ENCODE results near the gene PKD2L2. TPM values are rescaled to one million over a fixed set of nuclear protein-coding genes. Genes with fewer than 3 reads are reported as not detected.

PKD2L2 gene
- polyA plus RNA-seq, 1 donor (not counting 4 experiments of a cell fraction or from before 2014, with no cell fraction given) = not detected

DNA sequence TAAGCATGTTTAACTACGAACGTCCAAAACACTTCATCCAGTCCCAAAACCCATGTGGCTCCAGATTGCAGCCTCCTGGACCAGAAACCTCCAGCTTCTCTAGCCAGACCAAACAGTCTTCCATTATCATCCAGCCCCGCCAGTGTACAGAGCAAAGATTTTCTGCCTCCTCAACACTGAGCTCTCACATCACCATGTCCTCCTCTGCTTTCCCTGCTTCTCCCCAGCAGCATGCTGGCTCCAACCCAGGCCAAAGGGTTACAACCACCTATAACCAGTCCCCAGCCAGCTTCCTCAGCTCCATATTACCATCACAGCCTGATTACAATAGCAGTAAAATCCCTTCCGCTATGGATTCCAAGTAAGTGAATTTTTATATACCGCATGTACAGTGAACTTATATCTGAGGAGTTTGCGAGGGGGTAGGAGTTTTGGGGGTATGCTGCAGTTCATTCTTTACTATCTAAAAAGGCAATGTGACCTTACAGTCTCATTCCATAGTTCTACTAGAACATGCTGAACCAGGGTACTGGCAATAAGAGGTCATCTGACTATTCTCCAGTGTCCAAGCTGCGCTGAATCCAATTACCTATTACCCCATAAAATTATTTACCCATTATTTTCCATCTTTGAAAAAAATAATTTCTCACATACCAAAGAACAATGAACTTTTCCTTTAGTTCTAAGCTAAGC is 18.5 kb upstream of the PKD2L2 start:
- H3K9ac ChIP-seq (ENCODE audit: control insufficient read depth, extremely low read depth, insufficient read depth, low read length) = no peak overlapping the region
- no peaks in the 10 kb centered on the region for H3K9me3 ChIP-seq (ENCODE audit: control insufficient read depth, low read depth, low read length)
- no peaks in the 10 kb centered on the region for H3K9me1 ChIP-seq (ENCODE audit: control insufficient read depth, extremely low read depth, insufficient read depth, low read length)
- no peak overlapping the region for H3K4me2 ChIP-seq (ENCODE audit: control insufficient read depth, extremely low read depth, insufficient read depth, low read depth, low read length)
- TF ChIP-seq EZH2 (IDR thresholded peaks at IDR 0.05; ENCODE audit: low read length) (no peak), CTCF (optimal IDR thresholded peaks at IDR 0.05 in 1 of 3, IDR thresholded peaks at IDR 0.05 in 1 of 3, conservative IDR thresholded peaks at IDR 0.05 in 1 of 3; ENCODE audit: extremely low read depth in 1 of 3, insufficient read depth in 2 of 3, low read length in 3 of 3) (no peak)
- no peaks in the 10 kb centered on the region for H3K4me1 ChIP-seq (ENCODE audit: control insufficient read depth, extremely low read depth, insufficient read depth, low read length)
- dilution Hi-C loops (cut with MboI; ENCODE audit: extremely low pct_ligation_motif_present, low sequenced_read_pairs) = no loop called here
- H4K20me1 ChIP-seq (ENCODE audit: control insufficient read depth, extremely low read depth, insufficient read depth, low read length) = no peaks in the 10 kb centered on the region
- H3K4me3 ChIP-seq (ENCODE audit: control insufficient read depth in 2 of 3, extremely low read depth in 1 of 3, insufficient read depth in 2 of 3, low read depth in 1 of 3, low read length in 3 of 3) = no peak overlapping the region
- no peaks in the 10 kb centered on the region for H3K36me3 ChIP-seq (ENCODE audit: control insufficient read depth in 2 of 2, extremely low read depth in 1 of 2, insufficient read depth in 2 of 2, low read length in 2 of 2)
- H3K27ac ChIP-seq (ENCODE audit: control insufficient read depth, insufficient read depth, low read length) = no peak overlapping the region
- FAIRE-seq = no peak
- no peak overlapping the region for H2AFZ ChIP-seq (ENCODE audit: control insufficient read depth, low read length)
- no peaks in the 10 kb centered on the region for H3K79me2 ChIP-seq (ENCODE audit: control insufficient read depth, insufficient read depth, low read length)
- H3K27me3 ChIP-seq (ENCODE audit: control insufficient read depth, extremely low read depth, insufficient read depth, low read length) = no peaks in the 10 kb centered on the region
- no peak for DNase-seq (ENCODE audit: low read depth, low spot score)

- dilution Hi-C loops (cut with MboI; ENCODE audit: extremely low pct_ligation_motif_present, low sequenced_read_pairs) = no loop called here
Measured at GRCh38 chr5:137871571-137871970, 17.7 kb upstream of the PKD2L2 start.

More at GRCh38 chr5:137871571-137871970, 17.7 kb upstream of the PKD2L2 start:
- Histone ChIP-seq H4K20me1 (ENCODE audit: control insufficient read depth, extremely low read depth, insufficient read depth, low read length) (no peaks in the 10 kb centered on the region), H3K4me3 (ENCODE audit: control insufficient read depth in 2 of 3, extremely low read depth in 1 of 3, insufficient read depth in 2 of 3, low read depth in 1 of 3, low read length in 3 of 3) (no peak overlapping the region), H3K9ac (ENCODE audit: control insufficient read depth, extremely low read depth, insufficient read depth, low read length) (no peak overlapping the region), H3K27ac (ENCODE audit: control insufficient read depth, insufficient read depth, low read length) (no peak overlapping the region), H3K4me1 (ENCODE audit: control insufficient read depth, extremely low read depth, insufficient read depth, low read length) (no peaks in the 10 kb centered on the region), H3K4me2 (ENCODE audit: control insufficient read depth, extremely low read depth, insufficient read depth, low read depth, low read length) (no peak overlapping the region), H3K9me3 (ENCODE audit: control insufficient read depth, low read depth, low read length) (no peaks in the 10 kb centered on the region), H3K36me3 (ENCODE audit: control insufficient read depth in 2 of 2, extremely low read depth in 1 of 2, insufficient read depth in 2 of 2, low read length in 2 of 2) (no peaks in the 10 kb centered on the region), H3K27me3 (ENCODE audit: control insufficient read depth, extremely low read depth, insufficient read depth, low read length) (no peaks in the 10 kb centered on the region), H2AFZ (ENCODE audit: control insufficient read depth, low read length) (no peak overlapping the region), H3K79me2 (ENCODE audit: control insufficient read depth, insufficient read depth, low read length) (no peaks in the 10 kb centered on the region), H3K9me1 (ENCODE audit: control insufficient read depth, extremely low read depth, insufficient read depth, low read length) (no peaks in the 10 kb centered on the region)
- TF ChIP-seq CTCF (optimal IDR thresholded peaks at IDR 0.05 in 1 of 3, IDR thresholded peaks at IDR 0.05 in 1 of 3, conservative IDR thresholded peaks at IDR 0.05 in 1 of 3; ENCODE audit: extremely low read depth in 1 of 3, insufficient read depth in 2 of 3, low read length in 3 of 3) (no peak), EZH2 (IDR thresholded peaks at IDR 0.05; ENCODE audit: low read length) (no peak)
- FAIRE-seq = no peak
- no peak for DNase-seq (ENCODE audit: low read depth, low spot score)

All from keratinocyte (primary cell).